WI38 (cell line): ENCODE data around the gene UBE2S.
"Not testable (repeated sequence)": the region's sequence is repeated elsewhere in the genome, so short reads cannot be mapped to it uniquely, and the experiment has no call there.

Source experiments
- H3K4me3 ChIP-seq: 2 replicates; pipeline ENCODE4 v1.5.1; 2011; ENCODE audit warnings: low read depth, mild to moderate bottlenecking, control low read depth, low read length
- CTCF ChIP-seq: IDR thresholded peaks from 2 replicates; pipeline ENCODE4 v1.5.1; 2012; ENCODE audit warnings: low read depth, mild to moderate bottlenecking, control low read depth, low read length

UBE2S gene

GRCh38 chr19:55426042-55426441 lies 18.5 kb upstream of the UBE2S start:
- no peak overlapping the region for H3K4me3 ChIP-seq
- no peak for TF ChIP-seq CTCF

- H3K4me3 ChIP-seq, result no peak overlapping the region
- no peak for TF ChIP-seq CTCF
These were observed 16.9 kb upstream of the UBE2S start for GRCh38 chr19:55424518-55424917.

- TF ChIP-seq CTCF, result no peak
- no peak overlapping the region for H3K4me3 ChIP-seq
These were observed 15.8 kb upstream of the UBE2S start for GRCh38 chr19:55423225-55424005.

GRCh38 chr19:55421281-55421680 lies 13.7 kb upstream of the UBE2S start:
- H3K4me3 ChIP-seq, result not testable (repeated sequence)

GRCh38 chr19:55419624-55420236 lies 12.1 kb upstream of the UBE2S start:
- no peak overlapping the region for H3K4me3 ChIP-seq
- TF ChIP-seq CTCF, result no peak

- no peak overlapping the region for H3K4me3 ChIP-seq
- TF ChIP-seq CTCF, result no peak
These were observed 11.5 kb upstream of the UBE2S start for GRCh38 chr19:55419103-55419502.

GRCh38 chr19:55418185-55418584 lies 10.6 kb upstream of the UBE2S start:
- H3K4me3 ChIP-seq, result no peak overlapping the region
- TF ChIP-seq CTCF, result peak; percentile 72
